HG03565 (cell line): ENCODE results near the gene ANKRD44.

Experiments
- ATAC-seq: cut with Tn5 transposase; IDR thresholded peaks from one replicate; pipeline ENCODE4 v1.9.1; 2021; ENCODE audit warnings: mild to moderate bottlenecking, moderate library complexity; ENCODE audit not compliant: unreplicated experiment

Gene ANKRD44

DNA sequence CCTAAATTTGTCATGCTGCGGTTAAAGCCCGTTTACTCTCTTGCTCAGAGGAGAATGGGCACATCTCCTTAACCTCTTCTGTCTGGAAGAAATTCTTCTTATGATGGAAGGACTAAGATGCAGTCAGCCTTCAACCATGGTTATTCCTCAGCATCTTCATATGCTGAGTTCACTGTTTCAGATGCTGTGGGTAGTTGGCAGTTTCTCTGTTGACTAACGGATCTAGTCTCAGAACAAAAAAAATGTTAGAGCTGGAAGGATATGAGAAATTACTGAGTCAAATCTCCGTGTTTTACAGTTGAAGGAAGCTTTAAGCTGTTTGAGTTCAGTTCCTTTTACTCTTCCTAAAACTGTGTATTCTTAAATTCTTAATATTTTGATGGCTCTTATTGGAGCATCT lies 340.5 kb downstream of the ANKRD44 start:
- ATAC-seq = no peak

- ATAC-seq = no peak
Measured at GRCh38 chr2:196968516-196968915, 342.1 kb downstream of the ANKRD44 start.

- no peak for ATAC-seq
Measured at GRCh38 chr2:196967775-196968174, 342.8 kb downstream of the ANKRD44 start.

DNA sequence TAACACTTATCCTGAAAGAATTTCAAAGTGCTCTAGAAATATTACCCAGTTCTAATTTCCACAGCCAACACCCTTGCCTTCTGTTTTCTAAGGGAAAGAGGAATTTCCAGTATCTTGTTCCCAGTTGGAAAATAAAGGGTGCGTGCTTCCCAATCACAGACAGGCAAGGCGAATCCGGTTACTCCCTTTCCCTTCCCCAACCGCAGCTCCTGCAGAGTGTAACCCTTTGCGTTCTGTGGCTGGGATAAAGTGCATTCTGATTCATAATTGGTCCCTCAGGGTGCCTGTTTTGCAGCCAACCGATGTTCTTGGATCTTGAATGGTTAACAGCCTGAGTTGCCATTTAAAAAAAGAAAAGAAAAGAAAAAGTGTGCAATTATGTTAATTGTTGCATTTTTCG lies 343.5 kb downstream of the ANKRD44 start:
- no peak for ATAC-seq

GRCh38 chr2:196966061-196966460 lies 344.5 kb downstream of the ANKRD44 start:
- no peak for ATAC-seq

GRCh38 chr2:196965651-196966050 lies 344.9 kb downstream of the ANKRD44 start:
- no peak for ATAC-seq

- no peak for ATAC-seq
Measured at GRCh38 chr2:196963961-196964360, 346.6 kb downstream of the ANKRD44 start.

- ATAC-seq = no peak
Measured at GRCh38 chr2:196963043-196963442, 347.5 kb downstream of the ANKRD44 start.

- ATAC-seq = no peak
Measured at GRCh38 chr2:196962325-196962724, 348.3 kb downstream of the ANKRD44 start.

DNA sequence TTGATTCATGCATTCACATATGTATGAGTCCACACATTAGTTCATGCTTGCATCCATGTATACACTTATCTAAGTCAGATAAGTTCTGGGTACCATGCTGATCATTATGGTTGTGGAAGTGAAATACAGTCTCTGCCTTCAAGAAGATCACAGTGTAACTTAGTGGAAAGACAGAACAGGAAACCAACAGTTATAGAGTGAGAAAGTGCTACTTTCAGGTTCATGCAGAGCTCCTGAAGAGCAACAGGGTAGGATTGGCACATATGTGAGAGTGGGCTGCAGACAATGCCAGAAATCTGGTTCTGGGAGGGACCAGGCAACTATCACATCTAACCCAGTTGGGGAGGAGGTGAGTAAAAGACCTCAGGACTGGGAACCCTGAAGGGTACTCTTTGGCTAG lies 348.7 kb downstream of the ANKRD44 start:
- ATAC-seq = peak; percentile 95

GRCh38 chr2:196959734-196960338 lies 350.7 kb downstream of the ANKRD44 start:
- ATAC-seq = no peak

DNA sequence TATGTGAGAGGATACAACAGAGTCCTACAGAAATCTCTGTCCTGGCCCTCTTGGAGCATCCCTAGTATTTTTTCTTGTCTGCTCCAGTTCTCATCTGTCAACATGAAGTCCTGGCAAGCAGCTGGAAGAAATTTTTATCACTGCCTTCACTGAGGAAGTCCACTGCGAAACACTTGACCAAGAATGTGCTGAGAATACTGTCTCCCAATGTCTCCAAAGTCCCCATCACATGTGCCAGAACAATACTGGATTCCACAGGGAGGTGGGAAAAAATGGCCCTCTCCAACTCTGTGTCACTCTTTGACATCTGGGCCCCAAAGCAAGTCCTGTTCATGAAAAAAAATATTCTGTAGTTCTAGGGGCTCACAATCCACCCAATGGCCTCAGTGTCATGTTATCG lies 351.3 kb downstream of the ANKRD44 start:
- no peak for ATAC-seq

- ATAC-seq = no peak
Measured at GRCh38 chr2:196957881-196958525, 352.6 kb downstream of the ANKRD44 start.

DNA sequence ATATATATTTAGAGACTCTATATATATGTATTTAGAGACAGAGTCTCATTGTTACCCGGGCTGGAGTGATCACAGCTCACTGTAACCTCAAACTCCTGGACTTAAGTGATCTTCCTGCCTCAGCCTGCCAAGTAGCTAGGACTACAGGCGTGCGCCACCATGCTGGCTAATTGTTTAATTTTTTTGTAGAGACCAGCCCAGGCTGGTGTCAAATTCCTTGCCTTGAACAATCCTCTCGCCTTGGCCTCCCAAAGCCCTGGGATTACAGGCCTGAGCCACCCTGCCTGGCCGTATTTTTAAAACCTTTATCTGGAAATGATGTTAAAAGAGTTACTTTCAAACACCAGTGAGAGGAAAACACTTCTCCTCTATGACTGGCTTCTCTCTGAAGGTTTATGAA lies 353.1 kb downstream of the ANKRD44 start:
- ATAC-seq = no peak

GRCh38 chr2:196956069-196956468 lies 354.5 kb downstream of the ANKRD44 start:
- ATAC-seq = no peak

DNA sequence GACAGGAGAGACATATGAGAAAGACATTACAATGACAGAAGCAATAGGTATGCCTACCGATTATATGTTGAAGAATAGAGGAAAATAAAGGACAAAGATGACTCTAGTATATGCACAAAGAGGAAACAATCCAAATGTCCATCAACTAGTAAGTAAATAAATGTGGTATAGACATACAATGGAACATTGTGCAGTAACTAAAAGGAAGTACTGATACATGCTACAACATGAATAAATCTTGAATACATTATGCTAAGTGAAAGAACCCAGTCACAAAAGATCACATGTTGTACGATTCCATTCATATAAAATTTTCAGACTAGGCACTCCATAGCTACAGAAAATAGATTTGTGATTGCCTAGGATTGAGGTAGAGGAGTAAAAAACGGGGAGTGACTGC lies 355.5 kb downstream of the ANKRD44 start:
- ATAC-seq = no peak

- ATAC-seq = no peak
Measured at GRCh38 chr2:196954001-196954400, 356.6 kb downstream of the ANKRD44 start.

DNA sequence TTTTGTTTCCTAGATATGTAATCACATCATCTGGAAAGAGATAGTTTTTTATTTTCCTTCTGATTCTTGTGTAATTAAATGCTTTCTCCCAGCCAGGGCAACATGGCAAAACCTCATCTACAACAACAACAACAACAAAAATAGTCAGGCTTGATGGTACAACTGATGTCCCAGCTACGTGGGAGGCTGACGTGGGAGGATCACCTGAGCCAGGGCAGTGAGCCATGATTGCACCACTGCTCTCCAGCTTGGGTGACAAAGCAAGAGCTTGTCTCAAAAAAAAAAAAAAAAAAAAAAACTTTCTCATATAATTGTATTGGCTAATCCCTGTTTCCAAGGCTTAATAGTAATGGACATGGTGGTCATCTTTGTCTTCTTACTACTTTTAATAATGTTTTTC lies 357.6 kb downstream of the ANKRD44 start:
- no peak for ATAC-seq

GRCh38 chr2:196951973-196952372 lies 358.6 kb downstream of the ANKRD44 start:
- no peak for ATAC-seq

- ATAC-seq = no peak
Measured at GRCh38 chr2:196949116-196949515, 361.5 kb downstream of the ANKRD44 start.

GRCh38 chr2:196944570-196944969 lies 366.0 kb downstream of the ANKRD44 start:
- peak; percentile 88 for ATAC-seq

DNA sequence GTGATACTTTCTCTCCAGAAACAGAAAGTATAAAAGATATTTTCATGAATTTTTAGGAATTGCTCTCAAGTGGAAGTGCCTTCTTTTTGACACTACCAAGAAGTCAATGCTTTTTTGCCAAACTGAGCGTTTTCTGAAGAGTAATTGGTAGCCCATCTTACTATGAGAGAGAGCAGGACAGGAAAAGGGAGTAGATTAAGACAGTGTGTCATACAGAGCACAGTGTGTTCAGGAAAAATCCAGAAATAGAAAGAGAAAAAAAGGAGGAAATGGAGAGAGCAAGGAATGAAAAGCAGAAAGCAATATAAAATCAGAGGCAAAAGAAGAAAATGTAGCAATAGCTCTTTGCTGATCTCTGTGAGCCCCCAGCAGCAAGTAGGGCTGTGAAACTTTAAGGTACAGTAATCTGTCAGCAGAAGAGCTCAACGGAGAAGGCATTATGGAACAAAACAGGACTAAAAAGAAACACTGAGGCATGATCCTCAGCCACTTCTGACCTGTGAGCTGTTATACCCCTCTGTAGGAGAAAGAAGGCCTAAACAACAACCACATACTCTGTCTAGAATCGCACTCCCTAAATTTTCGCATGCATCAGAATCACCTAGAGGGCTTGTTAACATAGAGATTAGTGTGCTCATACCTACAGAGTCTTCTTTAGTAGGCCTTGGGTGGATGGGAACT lies 369.0 kb downstream of the ANKRD44 start:
- no peak for ATAC-seq
